ENCODE measurements around the gene MPZL2.

DNA sequence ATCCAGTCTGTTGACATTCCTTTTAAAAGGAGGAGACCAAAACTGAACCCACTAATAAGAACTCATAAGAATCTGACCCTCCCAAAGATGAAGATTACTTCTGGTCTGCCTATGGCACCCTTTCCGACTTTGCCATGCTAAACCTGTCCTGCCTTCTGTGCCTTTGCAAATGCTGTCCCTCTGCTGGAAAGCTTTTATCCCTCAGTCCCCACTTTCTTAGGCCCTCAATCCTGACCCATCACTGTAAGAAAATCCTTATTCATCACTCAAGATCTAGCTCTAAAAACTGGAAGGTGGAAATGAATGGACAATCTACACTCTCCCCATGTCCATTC lies 22.4 kb downstream of the MPZL2 start:
- TF ChIP-seq, protein P1, sequence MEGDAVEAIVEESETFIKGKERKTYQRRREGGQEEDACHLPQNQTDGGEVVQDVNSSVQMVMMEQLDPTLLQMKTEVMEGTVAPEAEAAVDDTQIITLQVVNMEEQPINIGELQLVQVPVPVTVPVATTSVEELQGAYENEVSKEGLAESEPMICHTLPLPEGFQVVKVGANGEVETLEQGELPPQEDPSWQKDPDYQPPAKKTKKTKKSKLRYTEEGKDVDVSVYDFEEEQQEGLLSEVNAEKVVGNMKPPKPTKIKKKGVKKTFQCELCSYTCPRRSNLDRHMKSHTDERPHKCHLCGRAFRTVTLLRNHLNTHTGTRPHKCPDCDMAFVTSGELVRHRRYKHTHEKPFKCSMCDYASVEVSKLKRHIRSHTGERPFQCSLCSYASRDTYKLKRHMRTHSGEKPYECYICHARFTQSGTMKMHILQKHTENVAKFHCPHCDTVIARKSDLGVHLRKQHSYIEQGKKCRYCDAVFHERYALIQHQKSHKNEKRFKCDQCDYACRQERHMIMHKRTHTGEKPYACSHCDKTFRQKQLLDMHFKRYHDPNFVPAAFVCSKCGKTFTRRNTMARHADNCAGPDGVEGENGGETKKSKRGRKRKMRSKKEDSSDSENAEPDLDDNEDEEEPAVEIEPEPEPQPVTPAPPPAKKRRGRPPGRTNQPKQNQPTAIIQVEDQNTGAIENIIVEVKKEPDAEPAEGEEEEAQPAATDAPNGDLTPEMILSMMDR (IDR thresholded peaks at IDR 0.05; ENCODE audit: low read depth, low read length) = no peak
- no peak for TF ChIP-seq POLR2A (IDR thresholded peaks at IDR 0.05; ENCODE audit: extremely low read depth, insufficient read length)
